Central memory CD8-positive, alpha-beta T cell (primary cell): ENCODE data around the gene C17orf67.

Source experiments
- ATAC-seq: fragments of 150-1000 bp; cut with Tn5 transposase; replicated peaks from 2 replicates; pipeline ENCODE4 v1.10.0; 2022; ENCODE audit warnings: mild to moderate bottlenecking, moderate FRiP score, moderate number of reproducible peaks; ENCODE audit not compliant: poor library complexity, severe bottlenecking; ENCODE audit errors: extremely low read depth
- DNase-seq, 2 donors: peaks; one replicate each; pipeline ENCODE4 v3.0.0; 2021; ENCODE audit warnings: low spot score in 2 of 2
- H3K27ac Mint-ChIP-seq: one replicate; pipeline ENCODE4 v1.8.0; 2022; ENCODE audit warnings: low read depth, mild to moderate bottlenecking, moderate library complexity, mixed read lengths
- H3K27me3 Mint-ChIP-seq: one replicate; pipeline ENCODE4 v1.8.0; 2022; ENCODE audit warnings: mixed read lengths
- H3K36me3 Mint-ChIP-seq: one replicate; pipeline ENCODE4 v1.8.0; 2022; ENCODE audit warnings: mild to moderate bottlenecking, moderate library complexity, mixed read lengths; ENCODE audit not compliant: insufficient read depth
- H3K4me1 Mint-ChIP-seq: one replicate; pipeline ENCODE4 v1.8.0; 2022; ENCODE audit warnings: mixed read lengths
- H3K4me3 Mint-ChIP-seq: one replicate; pipeline ENCODE4 v1.8.0; 2022; ENCODE audit warnings: mild to moderate bottlenecking, moderate library complexity, mixed read lengths
- H3K9me3 Mint-ChIP-seq: one replicate; pipeline ENCODE4 v1.8.0; 2022; ENCODE audit warnings: mixed read lengths

C17orf67 gene

GRCh38 chr17:56754523-56755208 is 79.1 kb downstream of the C17orf67 start:
- Mint-ChIP-seq H3K9me3 (no peaks in the 10 kb centered on the region), H3K4me3 (no peak overlapping the region), H3K27ac (peak overlapping the region; percentile 11), H3K36me3 (no peaks in the 10 kb centered on the region), H3K27me3 (peaks cover 43% of the 10 kb centered on the region), H3K4me1 (peaks cover 5% of the 10 kb centered on the region)
- DNase-seq (no peak), ATAC-seq (no peak)

GRCh38 chr17:56752263-56752836 is 81.4 kb downstream of the C17orf67 start:
- ATAC-seq (no peak), DNase-seq (no peak)
- Mint-ChIP-seq H3K36me3 (no peaks in the 10 kb centered on the region), H3K9me3 (no peaks in the 10 kb centered on the region), H3K27me3 (peaks cover 40% of the 10 kb centered on the region), H3K4me3 (no peak overlapping the region), H3K4me1 (peaks cover 5% of the 10 kb centered on the region), H3K27ac (no peak overlapping the region)

GRCh38 chr17:56751145-56751738 is 82.5 kb downstream of the C17orf67 start:
- H3K27me3 Mint-ChIP-seq, result peaks cover 29% of the 10 kb centered on the region
- H3K36me3 Mint-ChIP-seq, result no peaks in the 10 kb centered on the region
- H3K27ac Mint-ChIP-seq, result no peak overlapping the region

GRCh38 chr17:56744721-56745120 is 89.0 kb downstream of the C17orf67 start:
- H3K27me3 Mint-ChIP-seq, result peaks cover 47% of the 10 kb centered on the region

More at GRCh38 chr17:56751145-56751738, 82.5 kb downstream of the C17orf67 start:
- H3K4me1 Mint-ChIP-seq, result peaks cover 5% of the 10 kb centered on the region
- no peak for DNase-seq
- no peaks in the 10 kb centered on the region for H3K9me3 Mint-ChIP-seq
- ATAC-seq, result no peak
- no peak overlapping the region for H3K4me3 Mint-ChIP-seq

GRCh38 chr17:56742601-56743000 is 91.1 kb downstream of the C17orf67 start:
- Mint-ChIP-seq H3K9me3 (no peaks in the 10 kb centered on the region), H3K4me3 (no peak overlapping the region), H3K36me3 (no peaks in the 10 kb centered on the region), H3K4me1 (no peaks in the 10 kb centered on the region), H3K27ac (no peak overlapping the region), H3K27me3 (peaks cover 42% of the 10 kb centered on the region)
- DNase-seq, result no peak
- ATAC-seq, result no peak

More at GRCh38 chr17:56744721-56745120, 89.0 kb downstream of the C17orf67 start:
- Mint-ChIP-seq H3K36me3 (no peaks in the 10 kb centered on the region), H3K4me3 (no peak overlapping the region), H3K4me1 (no peaks in the 10 kb centered on the region), H3K9me3 (no peaks in the 10 kb centered on the region), H3K27ac (no peak overlapping the region)
- DNase-seq, result no peak
- no peak for ATAC-seq
